CD14-positive monocyte (primary cell): ENCODE measurements around the gene CPEB1. TPM values are rescaled to one million over a fixed set of nuclear protein-coding genes. Genes with fewer than 3 reads are reported as not detected.
A peak's percentile ranks its signal among the peaks of the same experiment; 100 is the strongest.

Experiments
- DNase-seq, 3 donors: peaks; one replicate each; pipeline ENCODE4 v3.0.0-alpha.2; 2011 to 2022
- H2AFZ ChIP-seq: 2 replicates; pipeline ENCODE4 v1.6.0; 2012; ENCODE audit warnings: mild to moderate bottlenecking, low read depth, low read length, inconsistent platforms; ENCODE audit not compliant: insufficient read depth, poor library complexity, severe bottlenecking
- H3K27ac ChIP-seq, 2 donors: 1 replicate in 1 of 2; 2 replicates in 1 of 2; pipeline ENCODE4 v1.5.1; 2012 to 2013; ENCODE audit warnings: low read length in 2 of 2, control low read depth in 1 of 2, inconsistent platforms in 1 of 2, low read depth in 1 of 2, mild to moderate bottlenecking in 1 of 2
- H3K27me3 ChIP-seq, 2 donors: one replicate each; pipeline versions ENCODE4 v1.6.0 to v1.6.1; 2011 to 2013; ENCODE audit warnings: low read length in 2 of 2; ENCODE audit not compliant: control insufficient read depth in 2 of 2, insufficient read depth in 2 of 2
- H3K36me3 ChIP-seq, 2 donors: replicated peaks in 1 of 2; 1 replicate in 1 of 2; 2 replicates in 1 of 2; pipeline versions ENCODE4 v1.5.1 to v1.6.1; 2012 to 2013; ENCODE audit warnings: low read length in 2 of 2, control low read depth in 1 of 2, inconsistent platforms in 1 of 2, mild to moderate bottlenecking in 1 of 2; ENCODE audit not compliant: insufficient read depth in 2 of 2, control insufficient read depth in 1 of 2
- H3K4me1 ChIP-seq, 2 donors: 1 replicate in 1 of 2; 2 replicates in 1 of 2; pipeline versions ENCODE4 v1.5.1 to v1.6.1; 2012 to 2013; ENCODE audit warnings: low read length in 2 of 2, control low read depth in 1 of 2, inconsistent platforms in 1 of 2, mild to moderate bottlenecking in 1 of 2, moderate library complexity in 1 of 2; ENCODE audit not compliant: insufficient read depth in 2 of 2, control insufficient read depth in 1 of 2
- H3K4me2 ChIP-seq: replicated peaks from 2 replicates; pipeline ENCODE3; 2012; ENCODE audit warnings: low read length, moderate library complexity, mild to moderate bottlenecking; ENCODE audit not compliant: poor library complexity, severe bottlenecking; ENCODE audit errors: extremely low read depth
- H3K4me3 ChIP-seq, 3 experiments: fragments of 200-600 bp in 1 of 3; sonication (generic) in 1 of 3; replicated peaks in 1 of 3; 1 replicate in 2 of 3; 2 replicates in 1 of 3; pipeline ENCODE4 v1.5.1; 2011 to 2013; ENCODE audit warnings: low read length in 3 of 3, mild to moderate bottlenecking in 3 of 3, control low read depth in 2 of 3, low read depth in 2 of 3, inconsistent platforms in 1 of 3, moderate library complexity in 1 of 3
- H3K79me2 ChIP-seq: 2 replicates; pipeline ENCODE4 v1.6.0; 2012; ENCODE audit warnings: mild to moderate bottlenecking, control low read depth, inconsistent platforms, low read length, moderate library complexity; ENCODE audit not compliant: insufficient read depth
- H3K9ac ChIP-seq: 2 replicates; pipeline ENCODE4 v1.6.0; 2017; ENCODE audit warnings: low read length, mild to moderate bottlenecking; ENCODE audit not compliant: insufficient read depth, poor library complexity, severe bottlenecking
- H3K9me3 ChIP-seq, 2 donors: replicated peaks in 1 of 2; 1 replicate in 1 of 2; 2 replicates in 1 of 2; pipeline versions ENCODE4 v1.5.1 to v1.6.1; 2012 to 2013; ENCODE audit warnings: low read length in 2 of 2, control low read depth in 1 of 2; ENCODE audit not compliant: control insufficient read depth in 1 of 2, insufficient read depth in 1 of 2
- H4K20me1 ChIP-seq: 2 replicates; pipeline ENCODE4 v1.6.0; 2012; ENCODE audit warnings: mild to moderate bottlenecking, low read length, control low read depth, moderate library complexity; ENCODE audit not compliant: insufficient read depth
- H3K27ac Mint-ChIP-seq, 7 donors: one replicate each; pipeline ENCODE4 v1.8.0; 2020; ENCODE audit warnings: mild to moderate bottlenecking in 7 of 7, mixed read lengths in 7 of 7, moderate library complexity in 6 of 7, inconsistent platforms in 2 of 7
- H3K27me3 Mint-ChIP-seq, 3 donors: one replicate each; pipeline ENCODE4 v1.8.0; 2021 to 2022; ENCODE audit warnings: low read depth in 3 of 3, mild to moderate bottlenecking in 3 of 3, mixed read lengths in 3 of 3, moderate library complexity in 3 of 3, inconsistent platforms in 1 of 3
- H3K36me3 Mint-ChIP-seq, 2 donors: one replicate each; pipeline ENCODE4 v1.8.0; 2020; ENCODE audit warnings: mixed read lengths in 2 of 2, inconsistent platforms in 1 of 2, mild to moderate bottlenecking in 1 of 2
- H3K4me1 Mint-ChIP-seq: one replicate; pipeline ENCODE4 v1.8.0; 2020; ENCODE audit warnings: mild to moderate bottlenecking, mixed read lengths
- H3K4me3 Mint-ChIP-seq, 2 donors: one replicate each; pipeline ENCODE4 v1.8.0; 2020; ENCODE audit warnings: mild to moderate bottlenecking in 2 of 2, mixed read lengths in 2 of 2, moderate library complexity in 1 of 2
- H3K9me3 Mint-ChIP-seq, 7 donors: one replicate each; pipeline ENCODE4 v1.8.0; 2020 to 2022; ENCODE audit warnings: mixed read lengths in 7 of 7, mild to moderate bottlenecking in 6 of 7, moderate library complexity in 6 of 7, inconsistent platforms in 2 of 7
- CTCF ChIP-seq: fragments of 200-600 bp; IDR thresholded peaks from one replicate; pipeline ENCODE4 v1.8.0; 2022; ENCODE audit warnings: antibody characterized with exemption, mild to moderate bottlenecking
- WGBS: methylation state at CpG from one replicate; pipeline ENCODE4 v1.1.5; 2013; ENCODE audit warnings: missing lambda C conversion rate; ENCODE audit not compliant: insufficient coverage; 5-methylcytosine and 5-hydroxymethylcytosine counted together
- intact Hi-C, 2 donors: fragments of 100-400 bp; cut with micrococcal nuclease; formaldehyde crosslinking; loops; one replicate each; pipeline versions ENCODE4 v1.15.0 to v1.15.1; 2023
- polyA plus RNA-seq, 3 donors: library from polyadenylated mRNA; depleted of rRNA in 1 of 3; unstranded in 2 of 3; stranded (reverse) in 1 of 3; fragments of 300-500 nt in 2 of 3; fragments of >200 nt in 1 of 3; fragmentation: Illumina TruSeq in 2 of 3; gene quantifications; 1 replicate in 2 of 3; 2 replicates in 1 of 3; pipeline ENCODE4 v1.2.3, GENCODE V29; 2012 to 2021

The CPEB1 gene
- polyA plus RNA-seq, 3 donors = not detected

GRCh38 chr15:82681371-82681770 lies 34.2 kb upstream of the CPEB1 start:
- no peaks in the 10 kb centered on the region for H3K79me2 ChIP-seq
- peaks cover 9% of the 10 kb centered on the region for H3K4me1 Mint-ChIP-seq
- no peak overlapping the region for H3K9ac ChIP-seq
- no peaks in the 10 kb centered on the region for H3K36me3 Mint-ChIP-seq
- H3K4me3 ChIP-seq = no peak overlapping the region
- WGBS = 86% methylated on average over 10 of the region's 10 CpGs
- no peaks in the 10 kb centered on the region for H4K20me1 ChIP-seq
- H3K27me3 Mint-ChIP-seq = peaks cover 26 to 51% (median 39%) of the 10 kb centered on the region in 3 donors
- H3K4me1 ChIP-seq = peaks cover 5 to 6% of the 10 kb centered on the region in 2 donors
- no peaks in the 10 kb centered on the region for H3K36me3 ChIP-seq
- H3K9me3 ChIP-seq = peaks cover 0 to 4% of the 10 kb centered on the region in 2 donors
- DNase-seq = no peak
- no peak overlapping the region for H3K4me2 ChIP-seq
- no peak overlapping the region for H3K27ac ChIP-seq
- no peak for TF ChIP-seq CTCF
- H3K27ac Mint-ChIP-seq = no peak overlapping the region
- no peak overlapping the region for H2AFZ ChIP-seq
- intact Hi-C loops = no loop called here
- peaks cover 10 to 41% of the 10 kb centered on the region in 2 donors for H3K27me3 ChIP-seq
- peaks cover 0 to 11% (median 5%) of the 10 kb centered on the region in 7 donors for H3K9me3 Mint-ChIP-seq
- H3K4me3 Mint-ChIP-seq = peak overlapping the region in 1 of 2 donors; percentile 87

- peaks cover 0 to 11% (median 5%) of the 10 kb centered on the region in 7 donors for H3K9me3 Mint-ChIP-seq
These were observed 33.3 kb upstream of the CPEB1 start for GRCh38 chr15:82680200-82681102.

More at GRCh38 chr15:82680200-82681102, 33.3 kb upstream of the CPEB1 start:
- peak overlapping the region in 1 of 2 donors; percentile 87 for H3K4me3 Mint-ChIP-seq
- H3K4me1 Mint-ChIP-seq = peaks cover 9% of the 10 kb centered on the region
- H4K20me1 ChIP-seq = no peaks in the 10 kb centered on the region
- no peak for DNase-seq
- no peaks in the 10 kb centered on the region for H3K79me2 ChIP-seq
- 4% methylated on average over 66 of the region's 76 CpGs for WGBS
- no peak overlapping the region for H3K27ac ChIP-seq
- intact Hi-C loops = no loop called here
- H3K36me3 Mint-ChIP-seq = no peaks in the 10 kb centered on the region
- H3K27ac Mint-ChIP-seq = no peak overlapping the region
- H3K4me1 ChIP-seq = peaks cover 5 to 6% of the 10 kb centered on the region in 2 donors
- peaks cover 10 to 41% of the 10 kb centered on the region in 2 donors for H3K27me3 ChIP-seq
- no peak overlapping the region for H3K9ac ChIP-seq
- peak overlapping the region; percentile 29 for H2AFZ ChIP-seq
- TF ChIP-seq CTCF = no peak
- H3K9me3 ChIP-seq = peaks cover 0 to 4% of the 10 kb centered on the region in 2 donors
- no peaks in the 10 kb centered on the region for H3K36me3 ChIP-seq
- peak overlapping the region; percentile 37 for H3K4me2 ChIP-seq
- no peak overlapping the region for H3K4me3 ChIP-seq
- peaks cover 26 to 50% (median 39%) of the 10 kb centered on the region in 3 donors for H3K27me3 Mint-ChIP-seq
